ENCODE measurements around the gene UGT1A8.

UGT1A8 gene

DNA sequence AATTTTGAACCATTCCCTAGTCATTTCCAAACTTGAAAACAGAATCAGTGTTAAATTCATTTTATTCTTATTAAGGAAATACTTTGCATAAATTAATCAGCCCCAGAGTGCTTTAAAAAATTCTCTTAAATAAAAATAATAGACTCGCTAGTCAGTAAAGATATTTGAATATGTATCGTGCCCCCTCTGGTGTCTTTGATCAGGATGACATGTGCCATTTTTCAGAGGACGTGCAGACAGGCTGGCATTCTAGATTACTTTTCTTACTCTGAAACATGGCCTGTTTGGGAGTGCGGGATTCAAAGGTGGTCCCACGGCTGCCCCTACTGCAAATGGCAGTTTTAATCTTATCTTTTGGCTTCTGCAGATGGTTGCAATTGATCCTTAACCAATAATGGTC is 155.2 kb downstream of the UGT1A8 start:
- TF ChIP-seq, protein P1, sequence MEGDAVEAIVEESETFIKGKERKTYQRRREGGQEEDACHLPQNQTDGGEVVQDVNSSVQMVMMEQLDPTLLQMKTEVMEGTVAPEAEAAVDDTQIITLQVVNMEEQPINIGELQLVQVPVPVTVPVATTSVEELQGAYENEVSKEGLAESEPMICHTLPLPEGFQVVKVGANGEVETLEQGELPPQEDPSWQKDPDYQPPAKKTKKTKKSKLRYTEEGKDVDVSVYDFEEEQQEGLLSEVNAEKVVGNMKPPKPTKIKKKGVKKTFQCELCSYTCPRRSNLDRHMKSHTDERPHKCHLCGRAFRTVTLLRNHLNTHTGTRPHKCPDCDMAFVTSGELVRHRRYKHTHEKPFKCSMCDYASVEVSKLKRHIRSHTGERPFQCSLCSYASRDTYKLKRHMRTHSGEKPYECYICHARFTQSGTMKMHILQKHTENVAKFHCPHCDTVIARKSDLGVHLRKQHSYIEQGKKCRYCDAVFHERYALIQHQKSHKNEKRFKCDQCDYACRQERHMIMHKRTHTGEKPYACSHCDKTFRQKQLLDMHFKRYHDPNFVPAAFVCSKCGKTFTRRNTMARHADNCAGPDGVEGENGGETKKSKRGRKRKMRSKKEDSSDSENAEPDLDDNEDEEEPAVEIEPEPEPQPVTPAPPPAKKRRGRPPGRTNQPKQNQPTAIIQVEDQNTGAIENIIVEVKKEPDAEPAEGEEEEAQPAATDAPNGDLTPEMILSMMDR (IDR thresholded peaks at IDR 0.05; ENCODE audit: low read depth, low read length), result no peak
- H3K4me3 ChIP-seq (ENCODE audit: low read depth, low read length), result no peak overlapping the region

- H3K4me3 ChIP-seq (ENCODE audit: low read depth, low read length), result no peak overlapping the region
- TF ChIP-seq, protein P1 (IDR thresholded peaks at IDR 0.05; ENCODE audit: low read depth, low read length), result no peak
Measured at GRCh38 chr2:233773854-233774253, 156.4 kb downstream of the UGT1A8 start.

DNA sequence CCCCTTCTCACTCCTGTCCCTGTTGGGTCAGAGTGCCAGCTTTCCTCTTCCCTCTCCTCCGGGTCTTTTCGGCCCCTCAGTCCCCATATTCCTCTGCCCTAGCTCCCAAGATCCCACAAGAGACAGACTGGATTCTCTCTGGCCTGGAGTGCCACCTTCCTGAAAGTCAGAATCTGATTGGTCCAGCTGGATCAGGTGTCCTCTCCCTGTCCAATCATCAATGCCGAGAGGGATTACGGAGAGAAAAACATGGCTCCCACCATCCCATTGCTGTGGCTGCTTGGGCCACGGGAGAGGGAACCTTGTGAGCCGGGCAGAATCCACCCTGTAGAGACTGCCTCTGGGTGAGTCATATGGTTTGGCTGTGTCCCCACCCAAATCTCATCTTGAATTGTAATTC is 158.0 kb downstream of the UGT1A8 start:
- no peak overlapping the region for H3K4me3 ChIP-seq (ENCODE audit: low read depth, low read length)
- TF ChIP-seq, protein P1 (IDR thresholded peaks at IDR 0.05; ENCODE audit: low read depth, low read length), result no peak

DNA sequence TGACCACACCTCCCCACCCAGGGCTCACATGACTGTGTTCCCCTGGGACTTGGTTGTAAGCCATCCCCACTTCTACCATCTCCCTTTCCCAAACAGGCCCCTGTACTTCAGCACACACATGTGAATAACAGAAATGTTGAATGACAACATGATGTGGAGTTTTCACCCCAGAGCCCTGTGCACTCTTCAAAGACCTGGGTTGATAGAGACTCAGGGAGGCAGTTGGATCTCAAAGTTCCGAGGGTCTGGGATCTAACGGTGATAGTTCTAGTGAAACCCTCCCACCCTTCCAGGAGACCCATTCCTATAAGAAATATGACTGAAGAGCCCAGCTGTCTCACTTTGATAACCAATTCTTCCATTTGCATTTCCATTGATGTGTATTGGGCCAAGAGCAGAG is 160.6 kb downstream of the UGT1A8 start, which contains the start of gene MROH2A:
MROH2A (plus strand) TSS at position 301 of the 400 bp plus-strand sequence. CDS start 1,029 bp downstream, outside the sequence.
- TF ChIP-seq, protein P1 (IDR thresholded peaks at IDR 0.05; ENCODE audit: low read depth, low read length), result no peak
- H3K4me3 ChIP-seq (ENCODE audit: low read depth, low read length), result no peak within 1 kb of the TSS

- H3K4me3 ChIP-seq (ENCODE audit: low read depth, low read length), result no peak overlapping the region
- TF ChIP-seq, protein P1 (IDR thresholded peaks at IDR 0.05; ENCODE audit: low read depth, low read length), result no peak
Measured at GRCh38 chr2:233779722-233780121, 162.3 kb downstream of the UGT1A8 start.

DNA sequence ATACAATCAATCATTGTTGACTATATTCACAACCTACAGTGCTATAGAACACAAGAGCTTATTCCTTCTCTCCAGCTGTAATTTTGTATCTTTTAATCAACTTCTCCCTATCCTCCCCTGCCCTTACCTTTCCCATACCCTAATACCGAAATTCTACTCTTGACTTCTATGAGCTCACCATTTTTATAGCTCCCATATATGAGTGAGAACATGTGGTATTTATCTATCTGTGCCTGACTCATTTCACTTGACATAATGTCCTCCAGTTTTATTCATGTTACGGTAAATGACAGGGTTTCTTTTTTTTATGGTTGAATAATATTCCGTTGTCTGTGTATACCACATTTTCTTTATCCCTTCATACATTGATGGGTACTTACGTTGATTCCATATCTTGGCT is 163.3 kb downstream of the UGT1A8 start:
- H3K4me3 ChIP-seq (ENCODE audit: low read depth, low read length), result no peak overlapping the region
- TF ChIP-seq, protein P1 (IDR thresholded peaks at IDR 0.05; ENCODE audit: low read depth, low read length), result no peak

GRCh38 chr2:233789554-233789953 is 172.1 kb downstream of the UGT1A8 start:
- TF ChIP-seq, protein P1 (IDR thresholded peaks at IDR 0.05; ENCODE audit: low read depth, low read length), result no peak
- no peak overlapping the region for H3K4me3 ChIP-seq (ENCODE audit: low read depth, low read length)
